T follicular helper cell (primary cell): Measurements from ENCODE around the gene LARGE1.

Source experiments
- DNase-seq: peaks from one replicate; pipeline ENCODE4 v3.0.0-alpha.2; 2020; ENCODE audit warnings: low read depth

Gene LARGE1

DNA sequence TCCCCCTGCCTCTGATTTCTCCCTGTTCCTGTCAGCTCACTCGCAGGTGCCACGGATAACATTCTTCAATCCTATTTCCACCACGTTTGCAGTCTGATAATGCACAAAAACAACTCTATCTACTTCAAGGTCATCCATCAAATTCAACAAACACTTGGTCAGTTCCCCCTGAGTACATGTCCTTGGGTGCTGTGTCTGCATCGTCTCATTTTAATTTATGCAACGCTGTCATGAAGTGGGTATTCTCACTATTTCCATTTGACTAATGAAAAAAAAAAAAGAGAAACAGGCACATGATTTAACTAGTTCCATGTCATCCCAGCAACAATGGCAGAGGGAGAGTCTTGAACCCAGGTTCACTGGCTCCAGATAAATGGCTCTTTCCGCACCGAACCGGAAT lies 262.6 kb downstream of the LARGE1 start:
- no peak for DNase-seq

GRCh38 chr22:33656808-33657628 lies 263.3 kb downstream of the LARGE1 start:
- no peak for DNase-seq

- DNase-seq: no peak
Observed at GRCh38 chr22:33654173-33654895, 265.9 kb downstream of the LARGE1 start.

DNA sequence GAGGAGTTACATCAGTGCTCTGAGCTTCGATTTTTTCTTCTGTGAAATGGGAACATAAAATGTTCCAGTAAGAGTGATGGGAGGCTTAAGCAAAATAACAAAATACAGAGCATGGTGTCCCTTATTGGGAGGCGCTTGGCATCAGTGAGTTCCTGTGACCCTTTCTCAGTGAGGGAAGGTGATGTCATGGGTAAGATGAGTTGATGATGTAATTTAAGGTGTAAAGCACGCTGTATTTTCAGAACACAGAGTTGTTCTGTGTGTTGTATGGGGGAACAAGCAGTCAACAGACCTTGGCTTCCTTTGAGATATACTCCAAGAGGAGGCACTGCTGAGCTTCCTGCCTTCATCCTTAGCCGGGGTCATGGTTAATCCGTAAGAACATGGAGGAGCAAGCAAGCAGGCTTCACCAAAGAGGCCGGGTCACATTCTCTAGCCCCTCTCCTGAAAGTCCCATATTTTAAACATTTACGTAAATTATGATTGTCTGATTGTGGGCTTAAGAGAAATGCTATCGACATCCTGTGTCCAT lies 266.7 kb downstream of the LARGE1 start:
- no peak for DNase-seq

DNA sequence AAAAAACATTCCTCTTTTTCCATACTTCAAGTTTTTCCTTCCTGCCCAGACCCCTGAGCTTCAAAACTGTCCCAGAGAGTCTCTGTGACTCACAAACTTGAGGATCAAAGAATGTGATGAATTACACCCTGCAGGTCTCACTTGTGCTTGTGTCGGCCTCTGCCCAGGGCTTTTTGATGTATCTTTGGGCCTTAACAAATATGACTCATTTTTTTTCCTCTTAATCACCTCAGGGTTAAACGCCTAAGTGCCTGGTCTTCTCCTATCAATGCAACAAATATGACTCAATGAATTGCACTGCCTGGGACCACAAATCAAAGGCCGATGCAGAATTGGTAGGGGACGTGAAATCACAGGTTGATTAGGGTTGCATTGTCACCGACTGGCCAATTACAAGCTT lies 267.7 kb downstream of the LARGE1 start:
- DNase-seq: no peak

DNA sequence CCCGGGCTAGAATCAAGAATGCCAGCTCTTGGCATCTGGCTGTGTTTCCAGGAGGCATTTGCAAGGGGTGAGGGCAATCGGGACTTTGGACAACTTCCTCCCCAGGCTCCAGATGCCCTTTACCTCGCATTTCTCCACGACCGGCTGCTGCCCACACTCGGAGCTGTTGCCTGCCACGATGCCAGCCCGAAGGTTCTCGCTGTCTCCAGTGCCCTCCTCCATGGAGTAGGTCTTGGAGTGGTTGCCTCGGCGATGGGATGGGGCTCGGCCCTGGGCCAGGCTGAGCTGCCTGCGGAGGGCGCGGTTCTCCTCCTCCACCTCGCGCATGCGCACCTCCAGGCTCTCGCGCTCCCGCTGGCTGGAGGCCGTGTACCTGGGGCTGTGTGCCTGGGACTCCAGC lies 270.0 kb downstream of the LARGE1 start:
- no peak for DNase-seq

DNA sequence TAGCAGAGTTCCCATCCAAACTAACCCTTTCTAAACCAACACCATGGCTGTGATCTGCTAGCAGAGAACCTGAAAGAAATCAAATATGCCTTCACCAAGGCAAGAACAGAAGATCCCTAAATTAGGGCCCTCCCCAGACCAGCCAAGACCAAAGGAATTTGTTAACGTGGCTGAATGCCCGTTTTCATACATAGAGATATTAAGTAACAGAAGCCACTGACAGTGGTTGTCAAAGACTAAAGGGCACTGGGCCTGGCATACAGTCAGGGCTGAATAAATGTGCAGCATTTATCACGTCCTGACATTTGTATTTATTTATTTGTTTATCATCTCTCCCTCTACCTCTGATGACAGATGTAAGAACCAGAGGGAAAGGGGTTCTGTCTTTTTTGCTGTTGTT lies 271.8 kb downstream of the LARGE1 start:
- no peak for DNase-seq

- DNase-seq: no peak
Observed at GRCh38 chr22:33640900-33641299, 279.4 kb downstream of the LARGE1 start.

DNA sequence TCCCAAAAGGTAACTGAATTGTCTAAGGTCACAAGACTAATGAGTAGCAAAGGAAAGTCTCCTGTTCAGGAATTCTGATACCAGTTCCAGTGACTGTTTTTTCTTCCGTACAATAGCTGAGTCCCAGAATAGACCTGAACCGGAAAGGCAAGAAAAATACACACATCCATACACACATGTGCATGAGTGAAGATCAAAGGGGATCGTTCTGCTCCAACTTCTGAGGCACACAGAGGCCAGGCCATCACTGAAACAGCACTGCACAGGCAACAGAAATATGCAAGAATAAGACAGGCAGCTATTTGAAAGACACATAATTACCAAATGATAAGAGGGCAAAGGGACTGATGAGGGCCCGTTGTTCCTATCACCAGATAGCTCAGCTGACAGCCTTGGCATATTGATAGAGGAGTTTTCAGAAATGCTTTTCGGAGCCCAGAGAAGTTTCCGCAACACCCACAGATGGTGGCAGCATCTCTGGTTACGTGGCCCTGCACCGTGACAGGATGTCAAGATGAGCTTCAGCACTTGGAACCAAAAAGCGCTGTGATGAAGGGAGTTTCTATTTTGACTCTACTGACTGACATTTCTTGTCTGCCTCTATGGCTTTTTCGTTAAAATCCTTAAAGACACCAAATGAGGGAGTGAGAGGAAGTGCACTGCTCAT lies 280.6 kb downstream of the LARGE1 start:
- no peak for DNase-seq

- DNase-seq: no peak
Observed at GRCh38 chr22:33635766-33636165, 284.5 kb downstream of the LARGE1 start.

GRCh38 chr22:33631777-33632176 lies 288.5 kb downstream of the LARGE1 start:
- no peak for DNase-seq

DNA sequence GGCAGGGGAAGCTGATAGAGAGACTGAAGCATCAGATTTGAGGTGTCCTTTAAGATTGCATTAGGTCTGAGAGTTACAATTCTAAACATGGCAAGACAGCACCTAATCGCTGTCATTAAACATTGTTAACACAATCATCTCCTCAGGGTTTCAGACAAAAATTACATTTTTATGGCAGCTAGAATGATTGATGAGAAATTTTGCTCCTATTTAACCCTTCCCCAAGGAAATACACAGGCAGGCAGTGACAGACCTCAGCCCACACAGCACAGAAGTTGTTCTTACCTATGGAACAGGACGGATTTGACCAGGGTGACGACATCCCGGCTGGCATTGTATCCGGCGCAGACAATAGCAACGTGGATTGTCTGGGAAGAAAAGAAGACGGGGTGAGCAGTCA lies 294.3 kb downstream of the LARGE1 start:
- no peak for DNase-seq

DNA sequence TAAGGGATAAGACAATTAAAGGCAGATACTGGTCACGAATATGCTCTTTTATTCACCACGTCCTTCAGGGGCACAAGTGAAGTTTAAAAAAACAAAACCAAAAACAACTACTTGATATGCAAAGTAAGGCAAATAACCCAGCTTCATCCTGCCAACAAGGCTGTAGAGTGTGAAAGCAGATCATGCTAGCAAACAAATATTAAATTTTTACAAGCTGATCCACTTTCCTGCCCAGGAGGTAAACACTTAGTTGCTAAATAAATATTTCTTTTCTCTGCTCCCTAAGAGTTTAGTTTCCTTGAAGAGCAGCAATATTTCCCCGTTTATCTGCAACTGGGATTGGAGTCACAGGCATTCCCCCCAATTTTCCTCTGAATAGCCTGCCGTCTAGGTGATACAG lies 300.2 kb downstream of the LARGE1 start:
- DNase-seq: no peak

DNA sequence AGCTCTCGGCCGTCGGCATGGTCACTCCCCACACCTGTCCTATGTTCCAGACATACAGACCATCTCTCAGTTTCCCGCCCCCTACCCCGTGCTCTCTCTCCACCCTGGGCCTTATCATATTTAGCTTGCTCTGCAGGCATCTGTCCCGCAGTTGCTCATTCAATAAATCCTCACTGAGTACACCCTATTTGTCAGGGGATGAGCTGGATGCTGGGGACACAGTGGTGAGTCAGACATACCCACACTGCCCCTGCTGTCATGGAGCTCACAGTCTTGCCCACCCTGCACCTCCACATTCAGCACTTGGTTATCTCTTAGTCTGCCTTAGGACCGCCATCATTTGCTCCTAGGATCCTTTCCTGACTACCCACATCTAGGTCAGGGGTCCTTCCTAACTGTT lies 313.8 kb downstream of the LARGE1 start:
- no peak for DNase-seq

DNA sequence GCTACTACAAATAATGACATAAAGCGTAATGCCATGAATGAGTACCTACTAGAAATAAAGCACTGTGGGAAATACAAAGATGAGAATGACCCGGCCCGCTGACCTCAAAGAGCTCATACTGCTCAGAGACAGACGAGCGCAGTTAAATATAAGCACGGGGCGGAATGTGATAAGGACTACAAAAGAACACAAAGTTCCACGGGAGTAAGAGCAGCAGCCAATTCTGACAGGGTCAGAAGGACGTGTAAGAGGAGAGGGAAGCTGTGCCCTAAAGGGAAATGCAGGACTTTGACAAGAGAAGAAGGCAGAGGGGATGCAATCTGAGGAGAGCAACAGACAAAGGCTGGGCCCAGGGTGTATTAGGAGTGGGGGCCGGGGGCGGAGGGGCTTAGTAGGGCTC lies 314.6 kb downstream of the LARGE1 start:
- no peak for DNase-seq

DNA sequence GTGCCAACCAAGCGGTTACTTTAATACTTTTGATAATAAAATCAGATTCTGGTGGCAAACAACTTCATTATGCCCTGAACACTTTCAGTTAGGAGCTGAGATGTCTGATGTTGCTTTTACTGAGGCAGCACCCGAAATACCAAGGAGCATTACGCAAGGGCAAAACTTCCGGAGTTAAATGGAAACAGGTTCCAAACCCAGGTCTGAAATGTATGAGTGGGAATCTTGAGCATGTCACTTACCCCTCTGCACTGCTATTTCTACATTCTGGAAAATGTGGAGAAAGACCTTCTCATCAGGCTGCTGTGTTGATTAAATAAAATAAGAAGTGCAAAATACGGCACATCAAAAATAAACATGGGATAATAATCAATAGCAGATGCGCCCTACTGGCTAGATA lies 315.1 kb downstream of the LARGE1 start:
- no peak for DNase-seq

- DNase-seq: no peak
Observed at GRCh38 chr22:33601062-33601461, 319.2 kb downstream of the LARGE1 start.

- no peak for DNase-seq
Observed at GRCh38 chr22:33600595-33600994, 319.7 kb downstream of the LARGE1 start.

- DNase-seq: no peak
Observed at GRCh38 chr22:33600113-33600512, 320.2 kb downstream of the LARGE1 start.

GRCh38 chr22:33599596-33599995 lies 320.7 kb downstream of the LARGE1 start:
- DNase-seq: no peak

DNA sequence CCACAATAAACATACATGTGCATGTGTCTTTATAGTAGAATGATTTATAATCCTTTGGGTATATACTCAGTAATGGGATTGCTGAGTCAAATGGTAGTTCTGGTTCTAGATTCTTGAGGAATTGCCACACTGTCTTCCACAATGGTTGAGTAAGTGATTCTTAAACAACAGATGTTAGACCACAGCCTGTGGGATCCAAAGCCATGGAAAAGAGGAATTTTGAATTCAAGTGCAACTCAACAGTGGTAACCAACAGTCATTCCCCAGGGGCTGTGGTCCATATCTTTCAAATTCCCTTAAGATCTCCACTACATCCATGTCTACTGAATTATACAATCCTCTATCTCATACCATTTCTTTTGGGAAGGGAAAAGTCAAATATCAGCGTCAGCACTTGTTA lies 321.5 kb downstream of the LARGE1 start:
- no peak for DNase-seq

- no peak for DNase-seq
Observed at GRCh38 chr22:33597274-33597985, 322.8 kb downstream of the LARGE1 start.
